ENCODE results near the gene PDZD4. TPM values are rescaled to one million over a fixed set of nuclear protein-coding genes. Genes with fewer than 3 reads are reported as not detected.

PDZD4 gene
- total RNA-seq, 1 donor from 2014 or later, result 0.07 TPM

- H3K27ac Mint-ChIP-seq, result no peak overlapping the region
- intact Hi-C loops (cut with micrococcal nuclease), result no loop called here
- H3K36me3 Mint-ChIP-seq (ENCODE audit: low read depth), result peaks cover 5% of the 10 kb centered on the region
- H3K27me3 Mint-ChIP-seq, result no peaks in the 10 kb centered on the region
- no peaks in the 10 kb centered on the region for H3K9me3 Mint-ChIP-seq
- no peak for TF ChIP-seq CTCF (IDR thresholded peaks at IDR 0.05)
- DNase-seq (no peak), ATAC-seq (ENCODE audit: low read depth) (no peak)
- ChIA-PET CTCF (no interaction called here), POLR2A (no interaction called here)
- H3K4me3 Mint-ChIP-seq, result no peak overlapping the region
- H3K4me1 Mint-ChIP-seq, result no peaks in the 10 kb centered on the region
Measured at GRCh38 chrX:153862369-153863250, 32.3 kb upstream of the PDZD4 start.

GRCh38 chrX:153861733-153862310 is 31.5 kb upstream of the PDZD4 start:
- no peaks in the 10 kb centered on the region for H3K4me1 Mint-ChIP-seq
- no peaks in the 10 kb centered on the region for H3K9me3 Mint-ChIP-seq
- ChIA-PET POLR2A (no interaction called here), CTCF (no interaction called here)
- no peak overlapping the region for H3K27ac Mint-ChIP-seq
- no peak overlapping the region for H3K4me3 Mint-ChIP-seq
- intact Hi-C loops (cut with micrococcal nuclease), result no loop called here
- no peak for TF ChIP-seq CTCF (IDR thresholded peaks at IDR 0.05)
- no peak for ATAC-seq (ENCODE audit: low read depth)
- no peak for DNase-seq
- H3K36me3 Mint-ChIP-seq (ENCODE audit: low read depth), result peaks cover 5% of the 10 kb centered on the region
- no peaks in the 10 kb centered on the region for H3K27me3 Mint-ChIP-seq

GRCh38 chrX:153861151-153861550 is 30.8 kb upstream of the PDZD4 start:
- ChIA-PET CTCF (no interaction called here), POLR2A (no interaction called here)
- intact Hi-C loops (cut with micrococcal nuclease), result no loop called here
- no peak for TF ChIP-seq CTCF (IDR thresholded peaks at IDR 0.05)
- H3K4me1 Mint-ChIP-seq, result no peaks in the 10 kb centered on the region
- no peaks in the 10 kb centered on the region for H3K9me3 Mint-ChIP-seq
- no peak for ATAC-seq (ENCODE audit: low read depth)
- H3K27me3 Mint-ChIP-seq, result no peaks in the 10 kb centered on the region
- peaks cover 5% of the 10 kb centered on the region for H3K36me3 Mint-ChIP-seq (ENCODE audit: low read depth)
- DNase-seq, result no peak
- H3K27ac Mint-ChIP-seq, result no peak overlapping the region
- no peak overlapping the region for H3K4me3 Mint-ChIP-seq

GRCh38 chrX:153857348-153857903 is 27.1 kb upstream of the PDZD4 start:
- ATAC-seq (ENCODE audit: low read depth), result no peak
- Mint-ChIP-seq H3K36me3 (ENCODE audit: low read depth) (no peaks in the 10 kb centered on the region), H3K9me3 (no peaks in the 10 kb centered on the region), H3K27ac (no peak overlapping the region), H3K4me1 (no peaks in the 10 kb centered on the region), H3K27me3 (peaks cover 2% of the 10 kb centered on the region), H3K4me3 (no peak overlapping the region)
- DNase-seq, result no peak
- no peak for TF ChIP-seq CTCF (IDR thresholded peaks at IDR 0.05)
- POLR2A ChIA-PET, result no interaction called here
- intact Hi-C loops (cut with micrococcal nuclease), result no loop called here
- CTCF ChIA-PET, result no interaction called here

- no peak for TF ChIP-seq CTCF (IDR thresholded peaks at IDR 0.05)
- POLR2A ChIA-PET, result no interaction called here
- H3K4me3 Mint-ChIP-seq, result no peak overlapping the region
- no peak overlapping the region for H3K27ac Mint-ChIP-seq
- no peaks in the 10 kb centered on the region for H3K4me1 Mint-ChIP-seq
- H3K36me3 Mint-ChIP-seq (ENCODE audit: low read depth), result no peaks in the 10 kb centered on the region
- CTCF ChIA-PET, result no interaction called here
- intact Hi-C loops (cut with micrococcal nuclease), result no loop called here
- DNase-seq, result no peak
- peaks cover 6% of the 10 kb centered on the region for H3K27me3 Mint-ChIP-seq
- H3K9me3 Mint-ChIP-seq, result no peaks in the 10 kb centered on the region
- no peak for ATAC-seq (ENCODE audit: low read depth)
Measured at GRCh38 chrX:153854702-153855101, 24.4 kb upstream of the PDZD4 start.
